Astrocyte of the cerebellum (primary cell): Measurements from ENCODE around the gene GLCE.

Experiments
- DNase-seq: peaks from one replicate; pipeline ENCODE4 v3.0.0-alpha.2; 2011; ENCODE audit warnings: low read depth
- H3K4me3 ChIP-seq: 2 replicates; pipeline ENCODE4 v1.5.1; 2011; ENCODE audit warnings: mild to moderate bottlenecking, low read depth, low read length, moderate library complexity
- CTCF ChIP-seq: IDR thresholded peaks from 2 replicates; pipeline ENCODE4 v1.5.1; 2012; ENCODE audit warnings: low read length, low read depth, moderate library complexity, mild to moderate bottlenecking; ENCODE audit errors: missing control alignments
- in situ Hi-C: cut with HindIII; loops from 2 replicates; pipeline ENCODE4 v1.10.0; 2017; ENCODE audit warnings: low sequenced_read_pairs

Gene GLCE

GRCh38 chr15:69190091-69190490 is 29.7 kb downstream of the GLCE start:
- no peak overlapping the region for H3K4me3 ChIP-seq
- DNase-seq = no peak
- no peak for TF ChIP-seq CTCF
- in situ Hi-C loops = no loop called here

GRCh38 chr15:69190504-69190903 is 30.1 kb downstream of the GLCE start:
- no peak for DNase-seq
- no peak for TF ChIP-seq CTCF
- no peak overlapping the region for H3K4me3 ChIP-seq
- in situ Hi-C loops = no loop called here

DNA sequence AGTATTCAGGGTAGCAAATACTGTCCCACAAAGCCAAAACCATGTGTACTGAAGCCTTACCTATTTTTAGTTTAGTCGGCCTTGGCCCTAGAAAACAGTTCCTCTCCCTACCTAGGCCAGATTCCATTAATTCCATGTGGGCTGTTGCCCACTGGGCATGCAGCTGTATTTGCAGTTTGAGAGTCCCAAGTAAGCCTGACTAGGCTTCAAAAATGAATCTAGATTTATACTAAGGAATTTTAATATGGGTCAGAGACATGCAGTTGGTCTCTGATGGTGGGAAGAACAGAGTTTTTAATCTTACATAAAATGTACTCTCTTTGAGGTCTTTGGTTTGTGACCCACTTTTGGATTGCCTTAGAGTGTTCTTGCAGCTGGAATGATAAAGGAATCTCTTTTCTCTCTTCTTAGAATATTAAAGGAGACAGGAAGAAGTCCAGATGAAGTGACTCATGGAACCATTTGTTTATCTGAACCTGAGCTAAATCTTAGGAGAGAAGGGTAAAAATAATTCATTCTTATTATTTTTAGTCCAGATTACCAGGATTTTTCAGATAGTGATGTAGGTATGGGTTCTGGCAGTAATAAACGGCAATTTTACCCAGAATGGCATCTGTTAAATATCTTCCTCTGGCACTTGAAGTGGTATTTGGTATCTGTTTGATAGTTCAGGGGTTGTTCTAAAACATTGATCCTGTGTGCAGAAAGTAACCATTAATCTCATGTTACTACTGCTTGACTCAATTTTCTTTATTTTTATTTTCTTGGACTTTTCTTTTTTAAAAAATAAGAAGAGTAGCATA is 33.8 kb downstream of the GLCE start:
- peak; percentile 3 for DNase-seq
- in situ Hi-C loops = no loop called here
- no peak for TF ChIP-seq CTCF
- H3K4me3 ChIP-seq = no peak overlapping the region

DNA sequence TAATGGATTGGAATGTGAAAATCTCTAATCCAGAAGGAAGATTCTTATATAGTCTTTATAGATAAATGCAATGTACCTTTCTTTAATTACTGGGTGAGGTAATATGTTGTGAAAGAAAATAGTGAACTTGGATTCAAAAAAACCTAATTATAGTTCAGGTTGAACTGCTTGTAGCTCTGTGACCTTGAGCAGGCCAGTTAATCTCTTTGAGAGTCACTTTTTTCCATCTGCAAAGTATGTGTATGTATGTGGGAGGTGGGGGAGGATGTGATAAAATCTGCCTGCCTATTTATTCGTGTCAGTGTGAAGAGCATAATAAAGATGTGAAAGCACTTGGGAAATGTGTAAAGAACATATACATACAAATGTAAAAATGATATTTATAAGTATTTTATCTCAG is 34.4 kb downstream of the GLCE start:
- in situ Hi-C loops = no loop called here
- DNase-seq = no peak
- TF ChIP-seq CTCF = no peak
- no peak overlapping the region for H3K4me3 ChIP-seq

GRCh38 chr15:69200832-69201745 is 40.7 kb downstream of the GLCE start:
- H3K4me3 ChIP-seq = no peak overlapping the region
- in situ Hi-C loops = no loop called here
- no peak for TF ChIP-seq CTCF
- no peak for DNase-seq

- no peak overlapping the region for H3K4me3 ChIP-seq
- in situ Hi-C loops = no loop called here
- no peak for DNase-seq
- TF ChIP-seq CTCF = no peak
Observed at GRCh38 chr15:69206079-69206478, 45.6 kb downstream of the GLCE start.
